ENCODE measurements around the gene EFCAB11. TPM values are rescaled to one million over a fixed set of nuclear protein-coding genes. Genes with fewer than 3 reads are reported as not detected.

Gene EFCAB11
- total RNA-seq, 1 experiment from 2014 or later, result 15.5 TPM

GRCh38 chr14:89750908-89751392 is 203.6 kb downstream of the EFCAB11 start:
- Mint-ChIP-seq H3K4me1 (0 out of 2 replicates have a peak, but pooled peaks cover 3% of the 10 kb centered on the region), H3K36me3 (peaks cover 3% of the 10 kb centered on the region; the same call in 1 of the 2 replicates), H3K27me3 (ENCODE audit: low read depth) (no peaks in the 10 kb centered on the region; the same call in 1 of the 2 replicates), H3K9me3 (peaks cover 29% of the 10 kb centered on the region), H3K27ac (no peak overlapping the region), H3K4me3 (no peak overlapping the region)
- DNase-seq (ENCODE audit: low spot score), result no peak
- CTCF ChIA-PET, result no interaction called here
- TF ChIP-seq GTF2I (CRISPR knock-in tag; conservative IDR thresholded peaks at IDR 0.05) (no peak), ATF1 (CRISPR knock-in tag; IDR thresholded peaks at IDR 0.05) (no peak), FOXP1 (CRISPR knock-in tag; IDR thresholded peaks at IDR 0.05; ENCODE audit: borderline replicate concordance) (no peak), TP53 (CRISPR knock-in tag; IDR thresholded peaks at IDR 0.05) (no peak), ZNF423 (CRISPR knock-in tag; IDR thresholded peaks at IDR 0.05) (no peak), EMX1 (CRISPR knock-in tag; IDR thresholded peaks at IDR 0.05) (no peak), MLX (CRISPR knock-in tag; IDR thresholded peaks at IDR 0.05) (no peak), MXD4 (CRISPR knock-in tag; IDR thresholded peaks at IDR 0.05; ENCODE audit: borderline replicate concordance) (no peak), ZNF317 (CRISPR knock-in tag; IDR thresholded peaks at IDR 0.05; ENCODE audit: borderline replicate concordance, low read depth) (no peak), CBFB (CRISPR knock-in tag; IDR thresholded peaks at IDR 0.05; ENCODE audit: low read depth) (no peak), TEAD1 (CRISPR knock-in tag; IDR thresholded peaks at IDR 0.05) (no peak), ZBTB43 (CRISPR knock-in tag; IDR thresholded peaks at IDR 0.05) (no peak), NR3C1 (CRISPR knock-in tag; conservative IDR thresholded peaks at IDR 0.05; ENCODE audit: low read depth) (no peak)
- TF ChIP-seq, protein P1, sequence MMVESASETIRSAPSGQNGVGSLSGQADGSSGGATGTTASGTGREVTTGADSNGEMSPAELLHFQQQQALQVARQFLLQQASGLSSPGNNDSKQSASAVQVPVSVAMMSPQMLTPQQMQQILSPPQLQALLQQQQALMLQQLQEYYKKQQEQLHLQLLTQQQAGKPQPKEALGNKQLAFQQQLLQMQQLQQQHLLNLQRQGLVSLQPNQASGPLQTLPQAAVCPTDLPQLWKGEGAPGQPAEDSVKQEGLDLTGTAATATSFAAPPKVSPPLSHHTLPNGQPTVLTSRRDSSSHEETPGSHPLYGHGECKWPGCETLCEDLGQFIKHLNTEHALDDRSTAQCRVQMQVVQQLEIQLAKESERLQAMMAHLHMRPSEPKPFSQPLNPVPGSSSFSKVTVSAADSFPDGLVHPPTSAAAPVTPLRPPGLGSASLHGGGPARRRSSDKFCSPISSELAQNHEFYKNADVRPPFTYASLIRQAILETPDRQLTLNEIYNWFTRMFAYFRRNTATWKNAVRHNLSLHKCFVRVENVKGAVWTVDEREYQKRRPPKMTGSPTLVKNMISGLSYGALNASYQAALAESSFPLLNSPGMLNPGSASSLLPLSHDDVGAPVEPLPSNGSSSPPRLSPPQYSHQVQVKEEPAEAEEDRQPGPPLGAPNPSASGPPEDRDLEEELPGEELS (CRISPR knock-in tag; IDR thresholded peaks at IDR 0.05), result no peak
- TF ChIP-seq, protein P2, sequence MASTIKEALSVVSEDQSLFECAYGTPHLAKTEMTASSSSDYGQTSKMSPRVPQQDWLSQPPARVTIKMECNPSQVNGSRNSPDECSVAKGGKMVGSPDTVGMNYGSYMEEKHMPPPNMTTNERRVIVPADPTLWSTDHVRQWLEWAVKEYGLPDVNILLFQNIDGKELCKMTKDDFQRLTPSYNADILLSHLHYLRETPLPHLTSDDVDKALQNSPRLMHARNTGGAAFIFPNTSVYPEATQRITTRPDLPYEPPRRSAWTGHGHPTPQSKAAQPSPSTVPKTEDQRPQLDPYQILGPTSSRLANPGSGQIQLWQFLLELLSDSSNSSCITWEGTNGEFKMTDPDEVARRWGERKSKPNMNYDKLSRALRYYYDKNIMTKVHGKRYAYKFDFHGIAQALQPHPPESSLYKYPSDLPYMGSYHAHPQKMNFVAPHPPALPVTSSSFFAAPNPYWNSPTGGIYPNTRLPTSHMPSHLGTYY (CRISPR knock-in tag; IDR thresholded peaks at IDR 0.05), result no peak
- TF ChIP-seq, protein P3, sequence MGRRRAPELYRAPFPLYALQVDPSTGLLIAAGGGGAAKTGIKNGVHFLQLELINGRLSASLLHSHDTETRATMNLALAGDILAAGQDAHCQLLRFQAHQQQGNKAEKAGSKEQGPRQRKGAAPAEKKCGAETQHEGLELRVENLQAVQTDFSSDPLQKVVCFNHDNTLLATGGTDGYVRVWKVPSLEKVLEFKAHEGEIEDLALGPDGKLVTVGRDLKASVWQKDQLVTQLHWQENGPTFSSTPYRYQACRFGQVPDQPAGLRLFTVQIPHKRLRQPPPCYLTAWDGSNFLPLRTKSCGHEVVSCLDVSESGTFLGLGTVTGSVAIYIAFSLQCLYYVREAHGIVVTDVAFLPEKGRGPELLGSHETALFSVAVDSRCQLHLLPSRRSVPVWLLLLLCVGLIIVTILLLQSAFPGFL (CRISPR knock-in tag; IDR thresholded peaks at IDR 0.05; ENCODE audit: borderline replicate concordance), result no peak
- TF ChIP-seq, protein P4, sequence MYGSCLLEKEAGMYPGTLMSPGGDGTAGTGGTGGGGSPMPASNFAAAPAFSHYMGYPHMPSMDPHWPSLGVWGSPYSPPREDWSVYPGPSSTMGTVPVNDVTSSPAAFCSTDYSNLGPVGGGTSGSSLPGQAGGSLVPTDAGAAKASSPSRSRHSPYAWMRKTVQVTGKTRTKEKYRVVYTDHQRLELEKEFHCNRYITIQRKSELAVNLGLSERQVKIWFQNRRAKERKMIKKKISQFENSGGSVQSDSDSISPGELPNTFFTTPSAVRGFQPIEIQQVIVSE (CRISPR knock-in tag; IDR thresholded peaks at IDR 0.05; ENCODE audit: borderline replicate concordance), result no peak
- POLR2A ChIA-PET, result no interaction called here
- no peak for ATAC-seq

GRCh38 chr14:89750281-89750755 is 204.2 kb downstream of the EFCAB11 start:
- Mint-ChIP-seq H3K27ac (no peak overlapping the region), H3K36me3 (peaks cover 3% of the 10 kb centered on the region; the same call in 1 of the 2 replicates), H3K9me3 (peaks cover 33% of the 10 kb centered on the region), H3K4me3 (no peak overlapping the region), H3K27me3 (ENCODE audit: low read depth) (no peaks in the 10 kb centered on the region; the same call in 1 of the 2 replicates), H3K4me1 (0 out of 2 replicates have a peak, but pooled peaks cover 3% of the 10 kb centered on the region)
- DNase-seq (ENCODE audit: low spot score) (no peak), ATAC-seq (no peak)
- ChIA-PET POLR2A (no interaction called here), CTCF (no interaction called here)
- TF ChIP-seq, protein P5, sequence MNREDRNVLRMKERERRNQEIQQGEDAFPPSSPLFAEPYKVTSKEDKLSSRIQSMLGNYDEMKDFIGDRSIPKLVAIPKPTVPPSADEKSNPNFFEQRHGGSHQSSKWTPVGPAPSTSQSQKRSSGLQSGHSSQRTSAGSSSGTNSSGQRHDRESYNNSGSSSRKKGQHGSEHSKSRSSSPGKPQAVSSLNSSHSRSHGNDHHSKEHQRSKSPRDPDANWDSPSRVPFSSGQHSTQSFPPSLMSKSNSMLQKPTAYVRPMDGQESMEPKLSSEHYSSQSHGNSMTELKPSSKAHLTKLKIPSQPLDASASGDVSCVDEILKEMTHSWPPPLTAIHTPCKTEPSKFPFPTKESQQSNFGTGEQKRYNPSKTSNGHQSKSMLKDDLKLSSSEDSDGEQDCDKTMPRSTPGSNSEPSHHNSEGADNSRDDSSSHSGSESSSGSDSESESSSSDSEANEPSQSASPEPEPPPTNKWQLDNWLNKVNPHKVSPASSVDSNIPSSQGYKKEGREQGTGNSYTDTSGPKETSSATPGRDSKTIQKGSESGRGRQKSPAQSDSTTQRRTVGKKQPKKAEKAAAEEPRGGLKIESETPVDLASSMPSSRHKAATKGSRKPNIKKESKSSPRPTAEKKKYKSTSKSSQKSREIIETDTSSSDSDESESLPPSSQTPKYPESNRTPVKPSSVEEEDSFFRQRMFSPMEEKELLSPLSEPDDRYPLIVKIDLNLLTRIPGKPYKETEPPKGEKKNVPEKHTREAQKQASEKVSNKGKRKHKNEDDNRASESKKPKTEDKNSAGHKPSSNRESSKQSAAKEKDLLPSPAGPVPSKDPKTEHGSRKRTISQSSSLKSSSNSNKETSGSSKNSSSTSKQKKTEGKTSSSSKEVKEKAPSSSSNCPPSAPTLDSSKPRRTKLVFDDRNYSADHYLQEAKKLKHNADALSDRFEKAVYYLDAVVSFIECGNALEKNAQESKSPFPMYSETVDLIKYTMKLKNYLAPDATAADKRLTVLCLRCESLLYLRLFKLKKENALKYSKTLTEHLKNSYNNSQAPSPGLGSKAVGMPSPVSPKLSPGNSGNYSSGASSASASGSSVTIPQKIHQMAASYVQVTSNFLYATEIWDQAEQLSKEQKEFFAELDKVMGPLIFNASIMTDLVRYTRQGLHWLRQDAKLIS (CRISPR knock-in tag; IDR thresholded peaks at IDR 0.05; ENCODE audit: borderline replicate concordance), result no peak
- TF ChIP-seq ZNF416 (CRISPR knock-in tag; IDR thresholded peaks at IDR 0.05), result no peak
- no peak for TF ChIP-seq PRDM15 (CRISPR knock-in tag; IDR thresholded peaks at IDR 0.05)
